Measurements from ENCODE around the gene ZNF524. TPM values are rescaled to one million over a fixed set of nuclear protein-coding genes. Genes with fewer than 3 reads are reported as not detected.

The ZNF524 gene
- total RNA-seq, 4 donors from 2014 or later, result 29.4 to 49.9 (median 47.0) TPM

DNA sequence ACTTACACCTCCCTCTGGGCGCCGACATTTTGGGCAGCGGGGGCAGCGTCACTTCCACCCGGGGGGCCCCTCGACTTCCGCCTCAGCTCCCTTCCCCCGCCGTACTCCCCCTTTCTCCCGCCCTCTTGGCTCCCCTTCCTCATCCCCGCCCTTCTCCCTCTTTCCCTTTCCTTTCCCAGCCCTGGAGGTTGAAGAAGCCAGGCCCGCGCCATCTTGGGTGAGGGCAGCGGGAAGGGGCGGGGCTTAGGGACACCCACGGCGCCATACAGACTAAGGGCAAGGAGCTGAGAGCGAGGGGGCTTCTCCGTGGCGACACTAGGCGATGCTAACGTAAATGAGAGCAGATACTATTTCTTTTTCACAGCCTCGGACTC is 633 bp upstream of the ZNF524 start, which contains the start of gene FIZ1:
Gene FIZ1, minus strand, starts transcription at position 50 of the 374 bp plus-strand sequence. CDS start 1,652 bp downstream, outside the sequence.
- Histone ChIP-seq H3K27me3 (no peaks in the 10 kb centered on the region), H3K27ac (peak within 1 kb of the TSS; percentile 98), H3K4me1 (peaks cover 32% of the 10 kb centered on the region), H3K36me3 (peaks cover 37% of the 10 kb centered on the region), H3K9me3 (no peaks in the 10 kb centered on the region), H3K4me3 (peak within 1 kb of the TSS; percentile 93)
- TF ChIP-seq POLR2AphosphoS5 (IDR thresholded peaks at IDR 0.05), result peak in 1 of 3 donors; percentile 1
- TF ChIP-seq, protein P1, sequence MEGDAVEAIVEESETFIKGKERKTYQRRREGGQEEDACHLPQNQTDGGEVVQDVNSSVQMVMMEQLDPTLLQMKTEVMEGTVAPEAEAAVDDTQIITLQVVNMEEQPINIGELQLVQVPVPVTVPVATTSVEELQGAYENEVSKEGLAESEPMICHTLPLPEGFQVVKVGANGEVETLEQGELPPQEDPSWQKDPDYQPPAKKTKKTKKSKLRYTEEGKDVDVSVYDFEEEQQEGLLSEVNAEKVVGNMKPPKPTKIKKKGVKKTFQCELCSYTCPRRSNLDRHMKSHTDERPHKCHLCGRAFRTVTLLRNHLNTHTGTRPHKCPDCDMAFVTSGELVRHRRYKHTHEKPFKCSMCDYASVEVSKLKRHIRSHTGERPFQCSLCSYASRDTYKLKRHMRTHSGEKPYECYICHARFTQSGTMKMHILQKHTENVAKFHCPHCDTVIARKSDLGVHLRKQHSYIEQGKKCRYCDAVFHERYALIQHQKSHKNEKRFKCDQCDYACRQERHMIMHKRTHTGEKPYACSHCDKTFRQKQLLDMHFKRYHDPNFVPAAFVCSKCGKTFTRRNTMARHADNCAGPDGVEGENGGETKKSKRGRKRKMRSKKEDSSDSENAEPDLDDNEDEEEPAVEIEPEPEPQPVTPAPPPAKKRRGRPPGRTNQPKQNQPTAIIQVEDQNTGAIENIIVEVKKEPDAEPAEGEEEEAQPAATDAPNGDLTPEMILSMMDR (IDR thresholded peaks at IDR 0.05), result no peak
- WGBS, result under 1% methylated on average over 23 of the region's 23 CpGs
- peak; percentile 100 for DNase-seq (ENCODE audit: low spot score in 2 of 2)

DNA sequence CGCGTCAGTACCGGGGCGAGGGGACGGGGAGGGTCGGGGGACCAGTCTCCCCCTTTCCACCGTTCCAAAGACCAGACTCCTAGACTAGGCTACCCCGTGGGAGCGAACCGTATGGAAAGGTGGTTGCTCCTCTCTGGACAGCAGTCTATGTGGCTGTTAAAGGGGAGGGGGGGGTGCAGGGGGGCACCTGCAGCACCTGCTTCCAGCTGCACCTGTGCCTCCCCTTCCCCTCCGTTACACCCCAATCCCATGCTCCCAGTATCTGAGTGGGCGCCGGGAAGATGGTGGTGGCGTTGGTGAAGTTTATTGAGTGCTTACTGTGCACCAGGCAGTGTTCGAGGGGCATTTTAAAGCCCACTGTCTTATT is 557 bp downstream of the ZNF524 start:
- TF ChIP-seq EP300 (IDR thresholded peaks at IDR 0.05) (no peak), POLR2AphosphoS5 (IDR thresholded peaks at IDR 0.05) (no peak), POLR2A (IDR thresholded peaks at IDR 0.05) (no peak)
- TF ChIP-seq, protein P1 (IDR thresholded peaks at IDR 0.05), result no peak
- DNase-seq (ENCODE audit: low spot score in 2 of 2), result no peak
- H3K36me3 ChIP-seq, result peaks cover 28% of the 10 kb centered on the region
- H3K4me1 ChIP-seq, result peaks cover 39% of the 10 kb centered on the region
- peak overlapping the region; percentile 98 for H3K27ac ChIP-seq
- H3K4me3 ChIP-seq, result peak overlapping the region; percentile 93
- no peaks in the 10 kb centered on the region for H3K9me3 ChIP-seq
- H3K27me3 ChIP-seq, result no peaks in the 10 kb centered on the region
- WGBS, result 5% methylated on average over 5 of the region's 15 CpGs

- H3K4me1 ChIP-seq, result peaks cover 40% of the 10 kb centered on the region
- H3K9me3 ChIP-seq, result no peaks in the 10 kb centered on the region
- 56% methylated on average over 4 of the region's 4 CpGs for WGBS
- no peak for DNase-seq (ENCODE audit: low spot score in 2 of 2)
- no peaks in the 10 kb centered on the region for H3K27me3 ChIP-seq
- H3K4me3 ChIP-seq, result peak overlapping the region; percentile 93
- peak overlapping the region; percentile 98 for H3K27ac ChIP-seq
- no peak for TF ChIP-seq EP300 (IDR thresholded peaks at IDR 0.05)
- no peak for TF ChIP-seq POLR2A (IDR thresholded peaks at IDR 0.05)
- TF ChIP-seq POLR2AphosphoS5 (IDR thresholded peaks at IDR 0.05), result peak in 1 of 3 donors; percentile 53
- H3K36me3 ChIP-seq, result peaks cover 24% of the 10 kb centered on the region
These were observed 996 bp downstream of the ZNF524 start for GRCh38 chr19:55601084-55601483.

- H3K36me3 ChIP-seq, result peaks cover 12% of the 10 kb centered on the region
- 94% methylated on average over 40 of the region's 60 CpGs for WGBS
- no peak overlapping the region for H3K27ac ChIP-seq
- no peak for DNase-seq (ENCODE audit: low spot score in 2 of 2)
- TF ChIP-seq, protein P1 (IDR thresholded peaks at IDR 0.05), result no peak
- TF ChIP-seq POLR2A (IDR thresholded peaks at IDR 0.05), result no peak
- no peak for TF ChIP-seq EP300 (IDR thresholded peaks at IDR 0.05)
- TF ChIP-seq POLR2AphosphoS5 (IDR thresholded peaks at IDR 0.05), result no peak
- no peaks in the 10 kb centered on the region for H3K9me3 ChIP-seq
- no peaks in the 10 kb centered on the region for H3K27me3 ChIP-seq
- H3K4me1 ChIP-seq, result peaks cover 50% of the 10 kb centered on the region
- H3K4me3 ChIP-seq, result no peak overlapping the region
These were observed 2.3 kb downstream of the ZNF524 start for GRCh38 chr19:55602104-55603001.

DNA sequence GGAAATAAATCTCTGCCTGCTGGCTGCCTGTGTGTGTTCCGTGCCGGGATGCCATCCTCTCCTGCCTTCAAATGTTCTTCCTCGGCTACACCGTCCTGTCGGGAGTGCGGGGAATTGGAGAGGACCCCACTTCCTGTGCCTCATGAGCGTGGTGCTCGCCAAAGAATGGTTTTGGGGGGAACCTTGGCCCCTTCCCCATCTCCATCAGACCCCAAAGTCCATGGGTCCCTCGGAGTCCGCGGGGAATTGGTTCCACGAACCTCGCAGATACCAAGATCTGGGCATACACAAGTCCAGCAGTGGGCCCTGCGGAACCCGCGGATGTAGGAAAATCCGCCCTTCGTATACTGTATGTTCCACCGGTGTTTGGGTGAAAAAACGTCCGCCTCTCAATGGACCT is 3.0 kb downstream of the ZNF524 start:
- no peaks in the 10 kb centered on the region for H3K9me3 ChIP-seq
- no peak for DNase-seq (ENCODE audit: low spot score in 2 of 2)
- H3K4me1 ChIP-seq, result peaks cover 53% of the 10 kb centered on the region
- no peak overlapping the region for H3K27ac ChIP-seq
- H3K27me3 ChIP-seq, result no peaks in the 10 kb centered on the region
- WGBS, result 93% methylated on average over 14 of the region's 21 CpGs
- TF ChIP-seq EP300 (IDR thresholded peaks at IDR 0.05) (no peak), POLR2A (IDR thresholded peaks at IDR 0.05) (no peak), POLR2AphosphoS5 (IDR thresholded peaks at IDR 0.05) (no peak)
- TF ChIP-seq, protein P1 (IDR thresholded peaks at IDR 0.05), result no peak
- H3K4me3 ChIP-seq, result no peak overlapping the region
- H3K36me3 ChIP-seq, result peaks cover 8% of the 10 kb centered on the region
